Lung microvascular endothelial cell (primary cell): ENCODE results near the gene CHST8. TPM values are rescaled to one million over a fixed set of nuclear protein-coding genes. Genes with fewer than 3 reads are reported as not detected.
A peak's percentile ranks its signal among the peaks of the same experiment; 100 is the strongest.
"Not testable (repeated sequence)": the region's sequence is repeated elsewhere in the genome, so short reads cannot be mapped to it uniquely, and the experiment has no call there.

Source experiments
- DNase-seq, 2 donors: peaks; one replicate each; pipeline versions ENCODE4 v3.0.0 to v3.0.0-alpha.2; 2010; ENCODE audit warnings: low read depth in 2 of 2
- total RNA-seq: library from RNA; depleted of rRNA; stranded (reverse); fragments of >200 nt; gene quantifications from 2 replicates; pipeline ENCODE4 v1.2.1, GENCODE V29; 2014

Gene CHST8
- total RNA-seq, 1 donor from 2014 or later: 0.20 TPM

DNA sequence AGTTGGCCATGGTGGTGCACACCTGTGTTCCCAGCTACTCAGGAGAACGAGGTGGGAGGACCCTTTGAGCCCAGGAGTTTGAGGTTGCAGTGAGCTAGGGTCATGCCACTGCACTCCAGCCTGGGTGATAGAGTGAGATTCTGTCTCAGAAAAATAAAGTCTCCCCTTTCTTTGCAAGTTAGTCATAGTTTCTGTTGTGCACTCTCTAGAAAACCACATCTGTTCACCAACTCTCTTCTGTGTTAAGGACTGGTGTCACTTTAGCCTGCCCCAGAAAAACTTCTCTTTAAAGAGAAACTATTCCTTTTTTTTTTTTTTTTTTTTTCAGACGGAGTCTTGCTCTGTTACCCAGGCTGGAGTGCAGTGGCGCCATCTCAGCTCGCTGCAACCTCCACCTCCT, 4.9 kb upstream of the CHST8 start:
- DNase-seq: no peak

DNA sequence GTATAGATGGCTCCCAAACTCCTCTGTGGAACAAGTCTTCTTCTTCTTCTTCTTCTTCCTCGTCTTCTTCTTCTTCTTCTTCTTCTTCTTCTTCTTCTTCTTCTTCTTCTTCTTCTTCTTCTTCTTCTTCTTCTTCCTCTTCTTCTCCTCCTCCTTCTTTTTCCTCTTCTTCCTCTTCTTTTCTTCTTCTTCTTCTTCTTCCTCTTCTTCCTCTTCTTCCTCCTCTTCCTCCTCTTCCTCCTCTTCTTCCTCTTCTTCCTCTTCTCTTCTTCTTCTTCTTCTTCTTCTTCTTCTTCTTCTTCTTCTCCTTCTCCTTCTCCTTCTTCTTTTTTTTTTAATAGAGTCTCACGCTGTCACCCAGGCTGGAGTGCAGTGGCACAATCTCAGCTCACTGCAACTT, 3.4 kb upstream of the CHST8 start:
- not testable (repeated sequence) for DNase-seq

DNA sequence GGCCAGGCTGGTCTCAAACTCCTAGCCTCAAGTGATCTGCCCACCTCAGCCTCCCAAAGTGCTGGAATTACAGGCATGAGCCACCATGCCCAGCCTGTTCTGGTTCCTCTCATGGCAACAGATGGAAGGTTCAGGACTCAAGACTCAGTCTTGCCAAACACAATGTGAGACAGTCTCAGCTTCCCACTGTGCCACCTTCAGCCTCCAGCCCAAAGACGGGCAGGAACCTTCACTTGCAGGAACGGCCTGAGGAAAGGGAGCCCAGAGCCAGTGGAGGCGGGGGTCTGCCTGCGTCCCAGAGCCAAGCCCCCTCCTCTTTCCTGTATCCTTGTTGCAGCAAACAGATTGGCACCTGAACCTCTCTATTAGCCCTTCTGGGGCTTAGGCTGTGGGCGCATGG, 2.9 kb upstream of the CHST8 start:
- no peak for DNase-seq

DNA sequence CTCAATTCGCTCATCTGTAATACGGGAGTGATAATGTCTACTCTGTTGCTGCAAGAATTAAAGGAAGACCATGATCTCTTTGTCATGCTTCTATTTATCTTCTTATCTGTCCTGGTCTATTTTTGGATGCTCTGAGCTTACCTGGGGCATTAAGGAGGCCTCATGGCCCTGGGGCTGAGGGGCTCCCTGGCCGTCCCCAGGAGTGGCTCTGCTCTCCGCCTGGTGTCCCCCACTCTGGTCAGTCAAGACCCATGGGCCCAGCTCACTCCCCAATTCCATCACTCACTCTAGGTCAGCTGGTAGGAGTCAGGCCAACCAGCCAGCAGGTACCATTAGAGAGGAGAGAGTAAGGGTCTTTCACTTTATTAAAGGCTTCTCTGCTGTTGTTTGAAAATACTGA, 1.1 kb upstream of the CHST8 start:
- DNase-seq: no peak

GRCh38 chr19:33621065-33621785, 528 bp upstream of the CHST8 start:
- peak in 1 of 2 donors; percentile 7 for DNase-seq

- DNase-seq: peak in 1 of 2 donors; percentile 11
Measured at GRCh38 chr19:33622505-33622808, 704 bp downstream of the CHST8 start.

- DNase-seq: peak in 1 of 2 donors; percentile 5
Measured at GRCh38 chr19:33622809-33623511, 1.2 kb downstream of the CHST8 start.

DNA sequence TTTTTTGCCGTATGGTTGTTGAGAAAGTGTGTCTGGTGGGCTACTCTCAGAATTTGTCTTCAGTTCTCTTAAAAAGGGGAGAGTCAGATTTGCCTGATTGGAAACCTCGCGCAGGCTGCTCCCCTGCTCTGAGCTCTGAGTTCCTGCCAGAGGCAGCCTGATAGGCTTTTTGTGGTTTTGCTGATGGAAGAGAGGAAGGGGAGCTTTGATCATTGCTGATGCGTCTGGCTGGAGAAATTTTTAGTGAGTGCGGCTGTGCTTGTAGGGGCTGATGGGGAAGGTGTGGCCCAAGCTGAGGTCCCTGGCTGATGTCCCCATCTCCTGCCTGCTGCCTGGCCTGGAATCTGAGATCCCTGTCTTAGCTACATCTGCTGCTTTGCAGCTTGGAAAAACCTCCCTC, 2.8 kb downstream of the CHST8 start:
- DNase-seq: no peak

GRCh38 chr19:33627526-33627925, 5.8 kb downstream of the CHST8 start:
- no peak for DNase-seq

DNA sequence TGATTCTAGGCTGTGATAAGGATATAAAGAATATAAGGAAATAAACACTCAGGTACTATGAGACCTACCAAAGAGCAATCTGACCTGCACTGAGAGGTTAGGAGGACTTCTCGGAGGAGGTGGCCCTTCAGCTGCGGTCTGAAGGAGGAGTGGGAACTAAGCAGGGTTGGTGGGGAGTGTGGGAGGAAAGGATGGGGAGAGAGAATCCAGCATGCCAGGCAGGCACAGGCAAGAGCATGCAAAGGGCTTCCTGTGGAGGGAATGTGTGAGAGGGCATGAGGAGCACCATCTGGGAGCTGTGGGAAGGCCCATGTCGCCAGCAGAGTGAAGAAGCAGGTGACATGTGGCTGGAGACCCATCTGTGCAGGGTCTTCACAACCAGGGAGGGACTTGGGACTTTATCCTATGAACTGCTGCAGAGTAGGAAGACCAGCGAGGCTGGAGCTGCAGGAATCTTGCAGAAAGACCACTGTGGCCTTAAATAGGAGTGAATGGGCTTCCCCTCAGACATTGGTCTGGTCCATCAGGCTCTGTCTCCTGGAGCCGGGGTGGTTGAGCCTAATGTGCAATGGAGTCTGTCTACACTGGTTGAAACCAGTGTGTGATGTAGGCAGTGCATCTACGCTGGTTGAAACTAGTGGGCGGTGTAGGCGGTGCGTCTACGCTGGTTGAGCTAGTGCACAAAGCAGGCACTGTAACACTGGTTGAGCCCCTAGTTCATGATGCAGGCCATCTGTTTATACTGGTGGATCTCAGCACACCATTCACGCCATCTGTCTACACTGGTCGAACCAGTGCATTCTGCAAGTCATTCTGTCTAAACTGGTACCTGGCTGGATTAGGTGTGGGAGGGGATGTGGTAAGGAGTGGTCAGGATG, 6.4 kb downstream of the CHST8 start:
- no peak for DNase-seq

- no peak for DNase-seq
Measured at GRCh38 chr19:33628921-33629825, 7.4 kb downstream of the CHST8 start.

DNA sequence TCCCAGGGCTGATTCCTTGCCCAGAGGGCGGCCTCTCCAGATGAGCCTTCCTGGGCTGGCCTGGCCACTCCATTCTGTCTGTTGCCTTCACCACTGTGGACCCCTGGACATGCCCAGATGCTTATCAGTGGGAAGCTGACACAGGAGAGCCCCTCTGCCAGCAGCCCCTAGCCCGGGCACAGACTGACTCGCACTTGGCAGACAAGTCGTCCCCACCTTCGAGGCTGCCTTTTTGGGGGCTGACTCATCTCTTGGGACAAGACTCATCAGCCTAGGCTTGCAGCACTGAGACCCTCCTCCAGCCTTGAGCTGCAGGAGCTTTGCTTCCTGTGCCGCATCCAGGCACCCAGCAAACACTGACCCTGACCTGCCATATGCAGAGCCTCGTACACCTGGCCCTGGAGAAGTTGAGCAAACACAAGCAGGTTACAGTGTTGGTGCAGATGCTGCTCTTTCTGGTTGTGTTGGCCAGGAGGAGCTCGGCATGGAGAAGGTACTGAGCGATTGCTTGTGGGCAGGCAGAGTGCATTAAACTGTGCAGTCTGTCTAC, 8.1 kb downstream of the CHST8 start:
- DNase-seq: no peak

- no peak for DNase-seq
Measured at GRCh38 chr19:33630880-33631608, 9.3 kb downstream of the CHST8 start.

DNA sequence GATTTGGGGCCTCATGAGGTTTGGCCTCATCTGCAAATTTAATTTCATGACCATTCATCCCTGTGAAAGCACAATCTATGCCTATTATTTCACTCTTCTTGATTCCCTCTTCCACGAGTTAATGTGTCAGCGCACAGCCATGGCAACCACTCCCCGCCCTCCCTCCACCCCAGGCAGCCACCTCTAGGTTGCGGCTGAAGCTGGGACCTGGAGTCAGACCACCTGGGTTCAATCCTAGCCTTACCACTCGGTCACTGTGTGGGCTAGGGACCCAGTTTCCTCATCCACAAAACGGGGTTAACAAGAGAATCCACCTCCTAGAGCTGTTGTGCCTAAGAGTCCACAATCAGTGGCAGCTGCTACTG, 9.8 kb downstream of the CHST8 start:
- no peak for DNase-seq

GRCh38 chr19:33634361-33635091, 12.8 kb downstream of the CHST8 start:
- DNase-seq: no peak

- no peak for DNase-seq
Measured at GRCh38 chr19:33638167-33639034, 16.6 kb downstream of the CHST8 start.

- no peak for DNase-seq
Measured at GRCh38 chr19:33639035-33639681, 17.4 kb downstream of the CHST8 start.

GRCh38 chr19:33640773-33641172, 19.0 kb downstream of the CHST8 start:
- no peak for DNase-seq
